Endothelial cell of umbilical vein (primary cell): ENCODE data around the gene ECT2. TPM values are rescaled to one million over a fixed set of nuclear protein-coding genes. Genes with fewer than 3 reads are reported as not detected.

Source experiments
- BruUV-seq: library from RNA; stranded (reverse); fragments of 400-500 nt; replicated peaks from 2 replicates; lab custom pipeline; 2021; lab: Mats Ljungman, UMichigan
- CTCF ChIA-PET: fragments of 300-600, 350-600 bp; sonication (Branson Sonifier 250); formaldehyde crosslinking; loops from one replicate; lab custom pipeline; 2021; ENCODE audit warnings: antibody characterized with exemption, inconsistent platforms; lab: Charles Lee
- POLR2A ChIA-PET: fragments of 300-600, 350-600 bp; sonication (Branson Sonifier 250); formaldehyde crosslinking; loops from one replicate; lab custom pipeline; 2021; ENCODE audit warnings: antibody characterized with exemption, inconsistent platforms; lab: Charles Lee
- DNase-seq: peaks from one replicate; pipeline ENCODE4 v3.0.0-alpha.2; 2011; ENCODE audit warnings: low read depth, low spot score
- FAIRE-seq: peaks from 2 replicates; lab custom pipeline; 2011; peaks lifted over from hg19 to GRCh38; lab: Jason Lieb, UNC
- H2AFZ ChIP-seq: 2 replicates; pipeline ENCODE4 v1.6.0; 2012; ENCODE audit warnings: low read depth, low read length, control low read depth, inconsistent platforms
- H3K27ac ChIP-seq: 2 replicates; pipeline ENCODE4 v1.5.1; 2011; ENCODE audit warnings: low read depth, mild to moderate bottlenecking, control low read depth, low read length, moderate library complexity; ENCODE audit not compliant: insufficient read depth
- H3K27me3 ChIP-seq, 2 experiments: 2 replicates each; pipeline versions ENCODE4 v1.6.0 to v1.6.1; 2011; ENCODE audit warnings: low read length in 2 of 2, mixed read lengths in 1 of 2; ENCODE audit not compliant: control insufficient read depth in 2 of 2, insufficient read depth in 2 of 2
- H3K36me3 ChIP-seq, 2 experiments: 2 replicates in 1 of 2; 3 replicates in 1 of 2; pipeline ENCODE4 v1.5.1; 2011; ENCODE audit warnings: low read length in 2 of 2, mild to moderate bottlenecking in 1 of 2, moderate library complexity in 1 of 2; ENCODE audit not compliant: control insufficient read depth in 2 of 2, insufficient read depth in 2 of 2; ENCODE audit errors: extremely low read depth in 1 of 2
- H3K4me1 ChIP-seq: 3 replicates; pipeline ENCODE4 v1.5.1; 2011; ENCODE audit warnings: mild to moderate bottlenecking, low read length; ENCODE audit not compliant: control insufficient read depth, insufficient read depth; ENCODE audit errors: extremely low read depth
- H3K4me2 ChIP-seq: 2 replicates; pipeline ENCODE4 v1.6.1; 2011; ENCODE audit warnings: low read length, control low read depth, mixed read lengths; ENCODE audit not compliant: insufficient read depth
- H3K4me3 ChIP-seq, 3 experiments: fragments of 200-600 bp in 1 of 3; sonication (generic), shearing (Covaris generic) in 1 of 3; replicated peaks in 1 of 3; 2 replicates each; pipeline ENCODE4 v1.5.1; 2011 to 2016; ENCODE audit warnings: control low read depth in 3 of 3, low read length in 3 of 3, mild to moderate bottlenecking in 2 of 3, inconsistent platforms in 1 of 3, low read depth in 1 of 3, moderate library complexity in 1 of 3; ENCODE audit not compliant: insufficient read depth in 1 of 3
- H3K79me2 ChIP-seq: 2 replicates; pipeline ENCODE4 v1.6.0; 2012; ENCODE audit warnings: low read length, inconsistent platforms; ENCODE audit not compliant: control insufficient read depth, insufficient read depth
- H3K9ac ChIP-seq: replicated peaks from 2 replicates; pipeline ENCODE3; 2011; ENCODE audit warnings: low read length, control low read depth; ENCODE audit not compliant: insufficient read depth; ENCODE audit errors: extremely low read depth
- H3K9me1 ChIP-seq: replicated peaks from 3 replicates; pipeline ENCODE4 v1.6.0; 2011; ENCODE audit warnings: mild to moderate bottlenecking, low read length; ENCODE audit not compliant: control insufficient read depth, insufficient read depth; ENCODE audit errors: extremely low read depth
- H3K9me3 ChIP-seq: replicated peaks from 2 replicates; pipeline ENCODE4 v1.5.1; 2012; ENCODE audit warnings: low read length, inconsistent platforms; ENCODE audit not compliant: control insufficient read depth, insufficient read depth
- H4K20me1 ChIP-seq: replicated peaks from 2 replicates; pipeline ENCODE3; 2011; ENCODE audit warnings: mild to moderate bottlenecking, low read length; ENCODE audit not compliant: control insufficient read depth, insufficient read depth; ENCODE audit errors: extremely low read depth
- EZH2 ChIP-seq: IDR thresholded peaks from 2 replicates; pipeline ENCODE4 v1.6.1; 2012; ENCODE audit warnings: borderline replicate concordance, low read depth, mild to moderate bottlenecking, moderate library complexity, low read length, inconsistent platforms; ENCODE audit not compliant: severe bottlenecking
- FOS ChIP-seq: IDR thresholded peaks from 2 replicates; pipeline ENCODE4 v1.6.1; 2011; ENCODE audit warnings: mild to moderate bottlenecking, low read length, moderate library complexity, borderline replicate concordance; ENCODE audit not compliant: insufficient read depth
- GATA2 ChIP-seq: IDR thresholded peaks from 2 replicates; pipeline ENCODE4 v1.7.0; 2011; ENCODE audit warnings: low read depth, mild to moderate bottlenecking, moderate library complexity, mixed read lengths, low read length; ENCODE audit not compliant: insufficient read length, insufficient read depth
- JUN ChIP-seq: IDR thresholded peaks from 2 replicates; pipeline ENCODE4 v1.6.1; 2011; ENCODE audit warnings: borderline replicate concordance, low read depth; ENCODE audit not compliant: insufficient read length, insufficient read depth
- MYC ChIP-seq: IDR thresholded peaks from one replicate; pipeline ENCODE4 v1.6.1; 2011; ENCODE audit warnings: mild to moderate bottlenecking, low read depth, low read length
- POLR2A ChIP-seq: IDR thresholded peaks from 2 replicates; pipeline ENCODE4 v1.6.1; 2012; ENCODE audit warnings: low read depth, mild to moderate bottlenecking, control low read depth, low read length
- POLR2AphosphoS5 ChIP-seq: IDR thresholded peaks from 2 replicates; pipeline ENCODE4 v1.6.1; 2012; ENCODE audit warnings: low read depth, mild to moderate bottlenecking, control low read depth, low read length, moderate library complexity; ENCODE audit not compliant: insufficient read depth
- dilution Hi-C: fragments of 300-500 bp; cut with MboI; formaldehyde crosslinking; loops from one replicate; pipeline ENCODE4 v1.15.0; 2019; ENCODE audit warnings: low sequenced_read_pairs; ENCODE audit not compliant: extremely low pct_ligation_motif_present
- intact Hi-C: fragments of 100-400 bp; cut with micrococcal nuclease; formaldehyde crosslinking; loops from one replicate; pipeline ENCODE4 v1.10.0; 2022
- polyA plus RNA-seq, 4 experiments: library from polyadenylated mRNA; depleted of rRNA in 3 of 4; stranded (reverse) in 3 of 4; unstranded in 1 of 4; fragments of >200 nt; gene quantifications; 2 replicates each; pipeline versions ENCODE4 v1.2.1 to v1.2.3, GENCODE V29; 2011 to 2012; ENCODE audit warnings: missing spikeins in 1 of 4
- total RNA-seq: library from RNA; stranded (reverse); gene quantifications from 2 replicates; pipeline ENCODE4 v1.2.3, GENCODE V29; 2021
- TF ChIP-seq, protein P1 (sequence below), 2 donors: IDR thresholded peaks; 1 replicate in 1 of 2; 2 replicates in 1 of 2; pipeline ENCODE4 v1.5.1; 2011; ENCODE audit warnings: low read length in 2 of 2, mild to moderate bottlenecking in 2 of 2, moderate library complexity in 2 of 2, control low read depth in 1 of 2, inconsistent platforms in 1 of 2, low read depth in 1 of 2; ENCODE audit not compliant: insufficient read depth in 1 of 2; ENCODE audit errors: extremely low read depth in 1 of 2
- TF ChIP-seq, protein P2 (sequence below): IDR thresholded peaks from 2 replicates; pipeline ENCODE4 v1.6.1; 2011; ENCODE audit not compliant: insufficient read depth, insufficient read length

The ECT2 gene
- total and polyA plus RNA-seq, 2 donors (not counting 3 experiments of a cell fraction or from before 2014, with no cell fraction given), result 10.3 to 47.5 TPM

DNA sequence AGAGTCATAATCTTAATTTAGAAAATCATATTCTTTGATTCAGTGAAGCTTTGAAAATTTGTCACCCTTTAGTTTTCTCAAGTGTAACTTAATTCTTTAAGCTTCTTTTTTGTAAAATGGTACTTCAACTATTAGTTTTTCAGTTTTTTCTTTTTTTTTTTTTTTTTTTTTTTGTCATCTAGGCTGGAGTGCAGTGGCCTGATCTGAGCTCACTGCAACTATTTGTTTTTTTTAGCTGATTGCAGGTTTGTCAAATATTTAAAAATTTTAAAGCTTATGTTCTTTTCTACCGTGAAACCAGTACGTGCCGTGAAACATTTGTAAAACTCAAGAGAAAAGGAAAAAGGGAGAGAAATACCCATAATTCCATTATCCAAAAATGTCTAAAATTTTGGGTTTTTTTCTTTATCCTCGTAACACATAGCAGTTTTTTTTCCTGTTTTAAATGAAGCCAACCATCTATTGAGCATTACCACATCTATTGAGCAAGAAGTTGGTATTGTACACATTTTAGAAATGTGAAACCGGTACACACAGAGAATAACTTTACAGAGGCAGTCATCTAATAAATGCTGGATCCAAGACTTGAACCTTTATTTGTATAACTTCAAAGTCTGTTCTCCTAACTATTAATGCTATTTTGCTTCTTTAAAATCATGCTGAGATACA is 25.7 kb downstream of the ECT2 start:
- Histone ChIP-seq H4K20me1 (no peaks in the 10 kb centered on the region), H3K4me3 (no peak overlapping the region), H3K4me2 (no peak overlapping the region), H3K9me1 (no peaks in the 10 kb centered on the region), H3K36me3 (peaks cover 1 to 22% of the 10 kb centered on the region in 2 experiments), H3K27me3 (no peaks in the 10 kb centered on the region), H3K27ac (no peak overlapping the region), H3K9ac (no peak overlapping the region), H2AFZ (no peak overlapping the region), H3K4me1 (no peaks in the 10 kb centered on the region), H3K9me3 (no peaks in the 10 kb centered on the region), H3K79me2 (no peaks in the 10 kb centered on the region)
- ChIA-PET CTCF (interaction anchor here (1.1 kb wide), 1 partner anchor 11 kb away, joined by 4 read pairs; no protein-coding TSS in a partner anchor), POLR2A (no interaction called here)
- intact Hi-C loops, result no loop called here
- FAIRE-seq, result no peak
- BruUV-seq, result no TSS peak
- no peak for TF ChIP-seq POLR2AphosphoS5
- TF ChIP-seq, protein P1, sequence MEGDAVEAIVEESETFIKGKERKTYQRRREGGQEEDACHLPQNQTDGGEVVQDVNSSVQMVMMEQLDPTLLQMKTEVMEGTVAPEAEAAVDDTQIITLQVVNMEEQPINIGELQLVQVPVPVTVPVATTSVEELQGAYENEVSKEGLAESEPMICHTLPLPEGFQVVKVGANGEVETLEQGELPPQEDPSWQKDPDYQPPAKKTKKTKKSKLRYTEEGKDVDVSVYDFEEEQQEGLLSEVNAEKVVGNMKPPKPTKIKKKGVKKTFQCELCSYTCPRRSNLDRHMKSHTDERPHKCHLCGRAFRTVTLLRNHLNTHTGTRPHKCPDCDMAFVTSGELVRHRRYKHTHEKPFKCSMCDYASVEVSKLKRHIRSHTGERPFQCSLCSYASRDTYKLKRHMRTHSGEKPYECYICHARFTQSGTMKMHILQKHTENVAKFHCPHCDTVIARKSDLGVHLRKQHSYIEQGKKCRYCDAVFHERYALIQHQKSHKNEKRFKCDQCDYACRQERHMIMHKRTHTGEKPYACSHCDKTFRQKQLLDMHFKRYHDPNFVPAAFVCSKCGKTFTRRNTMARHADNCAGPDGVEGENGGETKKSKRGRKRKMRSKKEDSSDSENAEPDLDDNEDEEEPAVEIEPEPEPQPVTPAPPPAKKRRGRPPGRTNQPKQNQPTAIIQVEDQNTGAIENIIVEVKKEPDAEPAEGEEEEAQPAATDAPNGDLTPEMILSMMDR (IDR thresholded peaks at IDR 0.05; ENCODE audit: extremely low read depth in 1 of 2, insufficient read depth in 1 of 2, low read depth in 1 of 2, low read length in 2 of 2), result no peak
- TF ChIP-seq, protein P2, sequence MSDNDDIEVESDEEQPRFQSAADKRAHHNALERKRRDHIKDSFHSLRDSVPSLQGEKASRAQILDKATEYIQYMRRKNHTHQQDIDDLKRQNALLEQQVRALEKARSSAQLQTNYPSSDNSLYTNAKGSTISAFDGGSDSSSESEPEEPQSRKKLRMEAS, result no peak
- no peak for TF ChIP-seq JUN
- no peak for TF ChIP-seq FOS
- no peak for TF ChIP-seq MYC
- no peak for TF ChIP-seq POLR2A
- no peak for TF ChIP-seq EZH2
- no peak for TF ChIP-seq GATA2
- dilution Hi-C loops, result no loop called here
- no peak for DNase-seq
